WTC11 (cell line): ENCODE results near the gene SIGLEC5. TPM values are rescaled to one million over a fixed set of nuclear protein-coding genes. Genes with fewer than 3 reads are reported as not detected.

Source experiments
- ATAC-seq: fragments of 200-7000 bp; cut with Tn5 transposase; 2 replicates; pipeline ENCODE4 v1.10.0; 2021; ENCODE audit warnings: mild to moderate bottlenecking, moderate library complexity
- CTCF ChIA-PET: fragments of 300-600 bp; sonication (Branson Sonifier 250); formaldehyde crosslinking; loops from one replicate; lab custom pipeline; 2021; ENCODE audit warnings: antibody characterized with exemption; lab: Charles Lee
- POLR2A ChIA-PET: fragments of 350-600 bp; sonication (Branson Sonifier 250); formaldehyde crosslinking; loops from one replicate; lab custom pipeline; 2021; ENCODE audit warnings: antibody characterized with exemption; lab: Charles Lee
- DNase-seq: peaks from one replicate; pipeline ENCODE4 v3.0.0; 2021; ENCODE audit warnings: low spot score
- H3K27ac Mint-ChIP-seq: 2 replicates; pipeline ENCODE4 v1.8.0; 2021; ENCODE audit warnings: mixed read lengths
- H3K27me3 Mint-ChIP-seq: 2 replicates; pipeline ENCODE4 v1.8.0; 2021; ENCODE audit warnings: low read depth, mild to moderate bottlenecking, moderate library complexity, mixed read lengths
- H3K36me3 Mint-ChIP-seq: 2 replicates; pipeline ENCODE4 v1.8.0; 2021; ENCODE audit warnings: mixed read lengths
- H3K4me1 Mint-ChIP-seq: 2 replicates; pipeline ENCODE4 v1.8.0; 2022; ENCODE audit warnings: mixed read lengths
- H3K4me3 Mint-ChIP-seq: 2 replicates; pipeline ENCODE4 v1.8.0; 2021; ENCODE audit warnings: mild to moderate bottlenecking, moderate library complexity, mixed read lengths
- H3K9me3 Mint-ChIP-seq: 2 replicates; pipeline ENCODE4 v1.8.0; 2021; ENCODE audit warnings: mixed read lengths
- FOXP1 ChIP-seq: sonication (generic); formaldehyde crosslinking; IDR thresholded peaks from 2 replicates; pipeline ENCODE4 v1.8.0; 2022; ENCODE audit warnings: missing genetic modification reagents, mild to moderate bottlenecking, moderate library complexity, borderline replicate concordance
- GRHL2 ChIP-seq: fragments of 250-450 bp; sonication (Bioruptor Pico); IDR thresholded peaks from 2 replicates; pipeline ENCODE4 v1.8.0; 2022; ENCODE audit warnings: mild to moderate bottlenecking, moderate library complexity; ENCODE audit not compliant: insufficient replicate concordance, severe bottlenecking
- IRF2 ChIP-seq: sonication (generic); formaldehyde crosslinking; IDR thresholded peaks from 2 replicates; pipeline ENCODE4 v1.8.0; 2022; ENCODE audit warnings: low read depth, missing genetic modification reagents, borderline replicate concordance
- JAZF1 ChIP-seq: fragments of 250-450 bp; sonication (Bioruptor Pico); IDR thresholded peaks from 2 replicates; pipeline ENCODE4 v1.9.0; 2021; ENCODE audit warnings: moderate library complexity, mild to moderate bottlenecking, inconsistent platforms
- MXD4 ChIP-seq: fragments of 250-450 bp; sonication (Bioruptor Pico); IDR thresholded peaks from 2 replicates; pipeline ENCODE4 v1.8.0; 2021; ENCODE audit warnings: mild to moderate bottlenecking, moderate library complexity, borderline replicate concordance
- NFYB ChIP-seq: sonication (generic); formaldehyde crosslinking; conservative IDR thresholded peaks from 2 replicates; pipeline ENCODE4 v1.8.0; 2022; ENCODE audit warnings: low read depth, missing genetic modification reagents
- NR1H2 ChIP-seq: sonication (generic); formaldehyde crosslinking; IDR thresholded peaks from 2 replicates; pipeline ENCODE4 v1.9.0; 2021; ENCODE audit warnings: mild to moderate bottlenecking, moderate library complexity, missing genetic modification reagents
- NR2C2 ChIP-seq: sonication (generic); formaldehyde crosslinking; IDR thresholded peaks from 2 replicates; pipeline ENCODE4 v1.8.0; 2022; ENCODE audit warnings: mild to moderate bottlenecking, missing genetic modification reagents
- PRRX2 ChIP-seq: fragments of 250-450 bp; sonication (Bioruptor Pico); IDR thresholded peaks from 2 replicates; pipeline ENCODE4 v1.8.0; 2021; ENCODE audit warnings: mild to moderate bottlenecking
- SP1 ChIP-seq: sonication (generic); formaldehyde crosslinking; conservative IDR thresholded peaks from 2 replicates; pipeline ENCODE4 v1.8.1; 2022; ENCODE audit warnings: missing genetic modification reagents
- TCF7 ChIP-seq: sonication (generic); formaldehyde crosslinking; IDR thresholded peaks from 2 replicates; pipeline ENCODE4 v1.8.0; 2022; ENCODE audit warnings: mild to moderate bottlenecking, low read depth, missing genetic modification reagents, moderate library complexity
- TP53 ChIP-seq: sonication (generic); formaldehyde crosslinking; IDR thresholded peaks from 2 replicates; pipeline ENCODE4 v1.8.1; 2023; ENCODE audit warnings: mild to moderate bottlenecking, missing genetic modification reagents
- ZBTB21 ChIP-seq: sonication (generic); formaldehyde crosslinking; IDR thresholded peaks from 2 replicates; pipeline ENCODE4 v1.8.1; 2023; ENCODE audit warnings: mild to moderate bottlenecking, missing genetic modification reagents, borderline replicate concordance
- ZNF317 ChIP-seq: sonication (generic); formaldehyde crosslinking; IDR thresholded peaks from 2 replicates; pipeline ENCODE4 v1.8.1; 2023; ENCODE audit warnings: low read depth, mild to moderate bottlenecking, moderate library complexity, missing genetic modification reagents, borderline replicate concordance
- ZNF396 ChIP-seq: fragments of 250-450 bp; sonication (Bioruptor Pico); IDR thresholded peaks from 2 replicates; pipeline ENCODE4 v1.8.0; 2021; ENCODE audit warnings: mild to moderate bottlenecking, moderate library complexity, borderline replicate concordance
- ZNF423 ChIP-seq: fragments of 250-450 bp; sonication (Bioruptor Pico); IDR thresholded peaks from 2 replicates; pipeline ENCODE4 v2.1.2; 2022; ENCODE audit warnings: mild to moderate bottlenecking, moderate library complexity
- total RNA-seq: library from RNA; stranded (reverse); gene quantifications from 3 replicates; pipeline ENCODE4 v1.2.3, GENCODE V29; 2021
- TF ChIP-seq, protein P1 (sequence below): sonication (generic); formaldehyde crosslinking; IDR thresholded peaks from 2 replicates; pipeline ENCODE4 v1.8.1; 2022; ENCODE audit warnings: low read depth, missing genetic modification reagents, borderline replicate concordance
- TF ChIP-seq, protein P2 (sequence below): fragments of 200-600 bp; IDR thresholded peaks from 2 replicates; pipeline ENCODE4 v1.8.0; 2022; ENCODE audit warnings: antibody characterized with exemption
- TF ChIP-seq, protein P3 (sequence below): sonication (generic); formaldehyde crosslinking; IDR thresholded peaks from 2 replicates; pipeline ENCODE4 v1.8.1; 2022; ENCODE audit warnings: mild to moderate bottlenecking, moderate library complexity, missing genetic modification reagents
- TF ChIP-seq, protein P4 (sequence below): sonication (generic); formaldehyde crosslinking; IDR thresholded peaks from 2 replicates; pipeline ENCODE4 v1.8.0; 2022; ENCODE audit warnings: mild to moderate bottlenecking, missing genetic modification reagents
- TF ChIP-seq, protein P5 (sequence below): sonication (generic); formaldehyde crosslinking; IDR thresholded peaks from 2 replicates; pipeline ENCODE4 v1.8.0; 2022; ENCODE audit warnings: mild to moderate bottlenecking, missing genetic modification reagents
- TF ChIP-seq, protein P6 (sequence below): sonication (generic); formaldehyde crosslinking; IDR thresholded peaks from 2 replicates; pipeline ENCODE4 v1.8.1; 2022; ENCODE audit warnings: mild to moderate bottlenecking, missing genetic modification reagents, moderate library complexity, borderline replicate concordance
- TF ChIP-seq, protein P7 (sequence below): fragments of 250-450 bp; sonication (Bioruptor Pico); conservative IDR thresholded peaks from 2 replicates; pipeline ENCODE4 v1.9.0; 2021; ENCODE audit warnings: mild to moderate bottlenecking
- TF ChIP-seq, protein P8 (sequence below): sonication (generic); formaldehyde crosslinking; IDR thresholded peaks from 2 replicates; pipeline ENCODE4 v1.8.0; 2023; ENCODE audit warnings: mild to moderate bottlenecking, missing genetic modification reagents

The SIGLEC5 gene
- total RNA-seq, 1 experiment from 2014 or later: 0.15 TPM

DNA sequence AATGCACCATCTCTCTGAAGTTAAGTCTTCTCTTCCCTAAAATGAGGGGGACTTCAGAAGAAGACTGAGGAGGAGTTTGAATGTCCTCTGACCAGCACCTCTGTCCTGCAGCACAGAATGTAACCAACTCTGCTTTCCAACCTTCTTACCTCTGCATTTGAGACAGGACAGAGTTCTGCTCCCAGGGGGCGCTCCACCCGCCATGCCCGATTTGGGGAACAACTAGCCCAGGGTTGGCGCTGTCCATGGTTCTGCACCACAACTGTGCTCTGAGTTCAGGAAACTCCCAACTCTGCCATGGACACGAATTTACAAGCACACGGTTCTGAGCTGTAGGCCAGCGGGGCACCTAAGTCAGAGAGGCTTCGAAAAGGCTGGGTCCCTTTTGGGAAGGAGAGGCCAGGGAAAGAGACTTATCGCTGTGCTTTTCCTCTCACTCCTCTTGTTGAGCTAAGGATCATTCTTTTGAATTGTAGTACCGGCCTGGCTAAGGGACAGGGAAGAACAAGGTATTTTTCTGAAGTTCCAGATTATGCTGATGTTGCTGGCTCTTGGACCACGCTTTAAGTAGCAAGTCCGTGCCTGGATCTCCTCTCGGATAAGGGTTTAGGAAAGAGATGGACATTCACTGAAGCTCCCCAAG is 22.2 kb downstream of the SIGLEC5 start:
- DNase-seq (peak; percentile 98), ATAC-seq (peak; percentile 95)
- Mint-ChIP-seq H3K36me3 (no peaks in the 10 kb centered on the region), H3K9me3 (peaks cover 6% of the 10 kb centered on the region), H3K27me3 (peaks cover 64% of the 10 kb centered on the region), H3K27ac (no peak overlapping the region), H3K4me3 (no peak overlapping the region), H3K4me1 (no peaks in the 10 kb centered on the region)
- POLR2A ChIA-PET: interaction anchor here (0.6 kb wide), 1 partner anchor 101 kb away, joined by 3 read pairs; no protein-coding TSS in a partner anchor
- CTCF ChIA-PET: interaction anchor here (0.5 to 1.6 kb wide), 24 partner anchors 13 to 846 kb away, joined by 3 to 25 read pairs (median 4); no protein-coding TSS in a partner anchor
- peak; percentile 40; the same call in 1 of the 2 replicates for TF ChIP-seq ZBTB21 (CRISPR knock-in tag)
- no peak for TF ChIP-seq PRRX2 (CRISPR knock-in tag)
- peak; percentile 95 for TF ChIP-seq FOXP1 (CRISPR knock-in tag)
- TF ChIP-seq NFYB (CRISPR knock-in tag): no peak
- TF ChIP-seq, protein P1, sequence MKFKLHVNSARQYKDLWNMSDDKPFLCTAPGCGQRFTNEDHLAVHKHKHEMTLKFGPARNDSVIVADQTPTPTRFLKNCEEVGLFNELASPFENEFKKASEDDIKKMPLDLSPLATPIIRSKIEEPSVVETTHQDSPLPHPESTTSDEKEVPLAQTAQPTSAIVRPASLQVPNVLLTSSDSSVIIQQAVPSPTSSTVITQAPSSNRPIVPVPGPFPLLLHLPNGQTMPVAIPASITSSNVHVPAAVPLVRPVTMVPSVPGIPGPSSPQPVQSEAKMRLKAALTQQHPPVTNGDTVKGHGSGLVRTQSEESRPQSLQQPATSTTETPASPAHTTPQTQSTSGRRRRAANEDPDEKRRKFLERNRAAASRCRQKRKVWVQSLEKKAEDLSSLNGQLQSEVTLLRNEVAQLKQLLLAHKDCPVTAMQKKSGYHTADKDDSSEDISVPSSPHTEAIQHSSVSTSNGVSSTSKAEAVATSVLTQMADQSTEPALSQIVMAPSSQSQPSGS (CRISPR knock-in tag): no peak
- no peak for TF ChIP-seq TP53 (CRISPR knock-in tag)
- TF ChIP-seq ZNF317: 0 out of 2 replicates have a peak, but pooled peaks have one; percentile 54
- TF ChIP-seq, protein P2, sequence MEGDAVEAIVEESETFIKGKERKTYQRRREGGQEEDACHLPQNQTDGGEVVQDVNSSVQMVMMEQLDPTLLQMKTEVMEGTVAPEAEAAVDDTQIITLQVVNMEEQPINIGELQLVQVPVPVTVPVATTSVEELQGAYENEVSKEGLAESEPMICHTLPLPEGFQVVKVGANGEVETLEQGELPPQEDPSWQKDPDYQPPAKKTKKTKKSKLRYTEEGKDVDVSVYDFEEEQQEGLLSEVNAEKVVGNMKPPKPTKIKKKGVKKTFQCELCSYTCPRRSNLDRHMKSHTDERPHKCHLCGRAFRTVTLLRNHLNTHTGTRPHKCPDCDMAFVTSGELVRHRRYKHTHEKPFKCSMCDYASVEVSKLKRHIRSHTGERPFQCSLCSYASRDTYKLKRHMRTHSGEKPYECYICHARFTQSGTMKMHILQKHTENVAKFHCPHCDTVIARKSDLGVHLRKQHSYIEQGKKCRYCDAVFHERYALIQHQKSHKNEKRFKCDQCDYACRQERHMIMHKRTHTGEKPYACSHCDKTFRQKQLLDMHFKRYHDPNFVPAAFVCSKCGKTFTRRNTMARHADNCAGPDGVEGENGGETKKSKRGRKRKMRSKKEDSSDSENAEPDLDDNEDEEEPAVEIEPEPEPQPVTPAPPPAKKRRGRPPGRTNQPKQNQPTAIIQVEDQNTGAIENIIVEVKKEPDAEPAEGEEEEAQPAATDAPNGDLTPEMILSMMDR: peak; percentile 80
- peak; percentile 63 for TF ChIP-seq NR2C2
- TF ChIP-seq, protein P3, sequence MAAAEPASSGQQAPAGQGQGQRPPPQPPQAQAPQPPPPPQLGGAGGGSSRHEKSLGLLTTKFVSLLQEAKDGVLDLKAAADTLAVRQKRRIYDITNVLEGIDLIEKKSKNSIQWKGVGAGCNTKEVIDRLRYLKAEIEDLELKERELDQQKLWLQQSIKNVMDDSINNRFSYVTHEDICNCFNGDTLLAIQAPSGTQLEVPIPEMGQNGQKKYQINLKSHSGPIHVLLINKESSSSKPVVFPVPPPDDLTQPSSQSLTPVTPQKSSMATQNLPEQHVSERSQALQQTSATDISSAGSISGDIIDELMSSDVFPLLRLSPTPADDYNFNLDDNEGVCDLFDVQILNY (CRISPR knock-in tag): peak; percentile 46; the same call in 1 of the 2 replicates
- no peak for TF ChIP-seq MXD4 (CRISPR knock-in tag)
- 0 out of 2 replicates have a peak, but pooled peaks have one; percentile 60 for TF ChIP-seq NR1H2 (CRISPR knock-in tag)
- TF ChIP-seq, protein P4, sequence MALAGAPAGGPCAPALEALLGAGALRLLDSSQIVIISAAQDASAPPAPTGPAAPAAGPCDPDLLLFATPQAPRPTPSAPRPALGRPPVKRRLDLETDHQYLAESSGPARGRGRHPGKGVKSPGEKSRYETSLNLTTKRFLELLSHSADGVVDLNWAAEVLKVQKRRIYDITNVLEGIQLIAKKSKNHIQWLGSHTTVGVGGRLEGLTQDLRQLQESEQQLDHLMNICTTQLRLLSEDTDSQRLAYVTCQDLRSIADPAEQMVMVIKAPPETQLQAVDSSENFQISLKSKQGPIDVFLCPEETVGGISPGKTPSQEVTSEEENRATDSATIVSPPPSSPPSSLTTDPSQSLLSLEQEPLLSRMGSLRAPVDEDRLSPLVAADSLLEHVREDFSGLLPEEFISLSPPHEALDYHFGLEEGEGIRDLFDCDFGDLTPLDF (CRISPR knock-in tag): peak; percentile 93
- 0 out of 2 replicates have a peak, but pooled peaks have one; percentile 32 for TF ChIP-seq ZNF423 (CRISPR knock-in tag)
- no peak for TF ChIP-seq IRF2 (CRISPR knock-in tag)
- peak; percentile 56; the same call in 1 of the 2 replicates for TF ChIP-seq SP1 (CRISPR knock-in tag)
- TF ChIP-seq, protein P5, sequence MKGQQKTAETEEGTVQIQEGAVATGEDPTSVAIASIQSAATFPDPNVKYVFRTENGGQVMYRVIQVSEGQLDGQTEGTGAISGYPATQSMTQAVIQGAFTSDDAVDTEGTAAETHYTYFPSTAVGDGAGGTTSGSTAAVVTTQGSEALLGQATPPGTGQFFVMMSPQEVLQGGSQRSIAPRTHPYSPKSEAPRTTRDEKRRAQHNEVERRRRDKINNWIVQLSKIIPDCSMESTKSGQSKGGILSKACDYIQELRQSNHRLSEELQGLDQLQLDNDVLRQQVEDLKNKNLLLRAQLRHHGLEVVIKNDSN (CRISPR knock-in tag): peak; percentile 77; the same call in 1 of the 2 replicates
- TF ChIP-seq, protein P6, sequence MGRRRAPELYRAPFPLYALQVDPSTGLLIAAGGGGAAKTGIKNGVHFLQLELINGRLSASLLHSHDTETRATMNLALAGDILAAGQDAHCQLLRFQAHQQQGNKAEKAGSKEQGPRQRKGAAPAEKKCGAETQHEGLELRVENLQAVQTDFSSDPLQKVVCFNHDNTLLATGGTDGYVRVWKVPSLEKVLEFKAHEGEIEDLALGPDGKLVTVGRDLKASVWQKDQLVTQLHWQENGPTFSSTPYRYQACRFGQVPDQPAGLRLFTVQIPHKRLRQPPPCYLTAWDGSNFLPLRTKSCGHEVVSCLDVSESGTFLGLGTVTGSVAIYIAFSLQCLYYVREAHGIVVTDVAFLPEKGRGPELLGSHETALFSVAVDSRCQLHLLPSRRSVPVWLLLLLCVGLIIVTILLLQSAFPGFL (CRISPR knock-in tag): peak; percentile 90; the same call in 1 of the 2 replicates
- TF ChIP-seq, protein P7, sequence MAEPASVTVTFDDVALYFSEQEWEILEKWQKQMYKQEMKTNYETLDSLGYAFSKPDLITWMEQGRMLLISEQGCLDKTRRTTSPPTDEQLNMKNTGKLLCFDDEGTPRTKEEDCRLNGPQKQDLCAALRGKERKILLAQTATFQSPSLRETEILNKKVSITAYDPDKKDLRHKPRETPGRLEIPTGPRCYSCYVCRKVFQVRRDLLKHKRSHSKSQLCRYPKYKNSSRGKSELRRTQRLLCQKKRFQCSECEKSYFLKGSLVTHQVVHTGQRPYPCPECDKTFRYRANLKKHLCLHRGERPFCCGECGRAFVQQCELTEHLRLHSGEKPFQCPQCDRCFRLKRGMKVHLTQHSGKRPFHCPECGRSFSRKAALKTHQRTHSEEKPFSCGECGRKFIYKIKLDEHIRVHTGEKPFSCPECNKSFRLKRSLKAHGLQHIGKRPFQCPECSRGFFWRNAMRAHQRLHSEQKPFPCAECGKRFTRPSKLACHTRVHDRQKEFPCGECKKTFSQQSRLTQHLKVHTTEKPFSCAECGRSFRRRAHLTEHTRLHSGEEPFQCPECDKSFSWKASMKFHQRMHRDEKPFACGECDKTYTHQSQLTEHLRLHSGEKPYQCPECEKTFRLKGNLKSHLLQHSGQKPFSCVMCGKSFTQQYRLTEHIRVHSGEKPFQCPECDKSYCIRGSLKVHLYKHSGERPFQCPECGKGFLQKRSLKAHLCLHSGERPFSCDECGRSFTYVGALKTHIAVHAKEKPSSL (CRISPR knock-in tag): no peak
- no peak for TF ChIP-seq JAZF1
- TF ChIP-seq, protein P8, sequence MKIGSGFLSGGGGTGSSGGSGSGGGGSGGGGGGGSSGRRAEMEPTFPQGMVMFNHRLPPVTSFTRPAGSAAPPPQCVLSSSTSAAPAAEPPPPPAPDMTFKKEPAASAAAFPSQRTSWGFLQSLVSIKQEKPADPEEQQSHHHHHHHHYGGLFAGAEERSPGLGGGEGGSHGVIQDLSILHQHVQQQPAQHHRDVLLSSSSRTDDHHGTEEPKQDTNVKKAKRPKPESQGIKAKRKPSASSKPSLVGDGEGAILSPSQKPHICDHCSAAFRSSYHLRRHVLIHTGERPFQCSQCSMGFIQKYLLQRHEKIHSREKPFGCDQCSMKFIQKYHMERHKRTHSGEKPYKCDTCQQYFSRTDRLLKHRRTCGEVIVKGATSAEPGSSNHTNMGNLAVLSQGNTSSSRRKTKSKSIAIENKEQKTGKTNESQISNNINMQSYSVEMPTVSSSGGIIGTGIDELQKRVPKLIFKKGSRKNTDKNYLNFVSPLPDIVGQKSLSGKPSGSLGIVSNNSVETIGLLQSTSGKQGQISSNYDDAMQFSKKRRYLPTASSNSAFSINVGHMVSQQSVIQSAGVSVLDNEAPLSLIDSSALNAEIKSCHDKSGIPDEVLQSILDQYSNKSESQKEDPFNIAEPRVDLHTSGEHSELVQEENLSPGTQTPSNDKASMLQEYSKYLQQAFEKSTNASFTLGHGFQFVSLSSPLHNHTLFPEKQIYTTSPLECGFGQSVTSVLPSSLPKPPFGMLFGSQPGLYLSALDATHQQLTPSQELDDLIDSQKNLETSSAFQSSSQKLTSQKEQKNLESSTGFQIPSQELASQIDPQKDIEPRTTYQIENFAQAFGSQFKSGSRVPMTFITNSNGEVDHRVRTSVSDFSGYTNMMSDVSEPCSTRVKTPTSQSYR (CRISPR knock-in tag): peak; percentile 92
- TF ChIP-seq TCF7 (CRISPR knock-in tag): no peak; the same call in 1 of the 2 replicates
- TF ChIP-seq GRHL2 (CRISPR knock-in tag): no peak
- no peak for TF ChIP-seq ZNF396 (CRISPR knock-in tag)
